NCI-H1105 treated with DMSO at 0.1 percent for 48 hours (cell line): Measurements from ENCODE around the gene CRYBA1.
"Not testable (repeated sequence)": the region's sequence is repeated elsewhere in the genome, so short reads cannot be mapped to it uniquely, and the experiment has no call there.

Experiments
- DNase-seq: peaks from one replicate; lab custom pipeline; 2025; lab: John Stamatoyannopoulos, UW

Gene CRYBA1

GRCh38 chr17:29238133-29238850, 8.4 kb upstream of the CRYBA1 start:
- DNase-seq = no peak

- no peak for DNase-seq
Observed at GRCh38 chr17:29240477-29240876, 6.2 kb upstream of the CRYBA1 start.

DNA sequence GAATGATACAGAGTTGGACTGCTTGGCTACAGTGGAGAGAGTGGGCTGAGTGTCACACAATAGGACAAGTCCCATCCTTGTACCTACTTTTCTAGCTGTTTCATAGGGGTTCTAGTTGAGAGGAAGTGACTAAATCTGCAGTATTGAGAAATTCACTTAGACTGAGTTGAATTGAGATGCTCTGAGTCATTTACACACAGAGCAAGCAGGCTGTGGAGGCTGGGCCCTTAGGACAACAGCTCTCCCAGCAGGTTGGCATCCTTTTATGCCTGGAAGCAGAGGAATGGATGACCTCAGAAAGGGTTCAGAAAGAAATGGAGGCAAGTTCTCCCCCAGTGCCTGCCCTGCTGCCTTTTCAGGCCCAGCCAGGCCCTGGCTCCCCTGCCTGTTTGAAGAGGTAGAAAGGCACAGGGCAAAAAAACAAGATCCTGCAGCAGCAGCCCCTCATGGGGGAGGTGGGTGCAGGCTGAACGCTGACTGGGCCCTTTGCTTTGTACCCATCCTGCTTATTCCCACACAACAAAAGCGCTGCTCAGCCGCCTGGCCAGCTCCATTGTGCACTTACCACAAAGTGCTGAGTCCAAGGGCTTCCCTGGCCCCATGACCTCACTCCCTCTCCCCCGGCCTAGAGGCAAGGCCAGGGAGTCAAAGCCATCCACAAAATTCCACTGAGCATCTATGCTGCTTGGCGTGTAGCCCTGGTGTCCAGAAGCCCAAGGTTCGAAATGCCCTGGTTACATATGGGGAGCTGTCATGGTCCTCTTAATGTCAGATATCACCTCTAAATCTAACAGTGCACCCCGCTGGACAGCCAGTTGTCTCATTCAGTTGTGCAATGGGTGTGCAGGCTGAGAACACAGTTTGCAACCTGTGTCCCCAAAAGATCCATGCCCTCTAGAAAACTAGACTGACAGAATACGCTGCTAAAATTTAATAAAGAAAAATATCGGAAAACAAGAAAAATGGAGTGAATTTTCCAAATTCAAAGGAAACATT, 5.4 kb upstream of the CRYBA1 start:
- DNase-seq = no peak

DNA sequence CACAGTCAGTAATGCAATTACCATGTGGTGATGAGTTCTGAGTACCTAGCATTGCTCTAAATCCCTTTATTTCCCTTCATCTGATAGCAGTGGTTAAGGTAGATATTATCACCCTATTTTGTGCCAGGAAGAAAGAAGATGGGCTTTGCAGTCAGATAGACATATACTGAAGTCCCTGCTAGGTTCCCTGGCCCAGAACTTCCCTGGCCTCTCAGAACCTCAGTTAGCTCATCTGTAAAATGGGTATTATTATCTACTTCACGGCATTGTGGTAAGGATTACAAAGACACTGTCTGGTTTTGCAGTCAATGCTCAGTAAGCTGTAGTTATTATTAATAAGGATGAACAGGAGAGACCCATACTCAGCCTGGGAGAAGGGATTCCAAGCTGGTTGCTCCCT, 4.6 kb upstream of the CRYBA1 start:
- no peak for DNase-seq

- DNase-seq = no peak
Observed at GRCh38 chr17:29242790-29243189, 3.9 kb upstream of the CRYBA1 start.

DNA sequence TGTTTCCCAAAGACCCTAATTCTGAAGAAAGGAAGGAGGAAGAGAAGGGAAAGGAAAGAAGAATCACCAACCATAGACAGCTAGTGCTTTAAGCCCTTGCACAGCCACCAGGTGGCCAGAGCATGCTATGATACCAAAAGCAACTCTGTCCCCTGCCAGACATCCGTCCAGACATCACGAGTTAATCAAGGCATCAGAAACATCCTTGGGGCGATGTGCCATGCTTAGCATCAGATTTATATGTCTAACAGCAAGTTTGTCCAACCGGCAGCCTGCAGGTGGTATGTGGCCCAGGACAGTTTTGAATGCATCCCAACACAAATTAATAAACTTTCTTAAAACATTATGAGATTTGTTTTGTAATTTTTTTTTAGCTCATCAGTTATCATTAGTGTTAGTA, 2.9 kb upstream of the CRYBA1 start:
- DNase-seq = no peak

DNA sequence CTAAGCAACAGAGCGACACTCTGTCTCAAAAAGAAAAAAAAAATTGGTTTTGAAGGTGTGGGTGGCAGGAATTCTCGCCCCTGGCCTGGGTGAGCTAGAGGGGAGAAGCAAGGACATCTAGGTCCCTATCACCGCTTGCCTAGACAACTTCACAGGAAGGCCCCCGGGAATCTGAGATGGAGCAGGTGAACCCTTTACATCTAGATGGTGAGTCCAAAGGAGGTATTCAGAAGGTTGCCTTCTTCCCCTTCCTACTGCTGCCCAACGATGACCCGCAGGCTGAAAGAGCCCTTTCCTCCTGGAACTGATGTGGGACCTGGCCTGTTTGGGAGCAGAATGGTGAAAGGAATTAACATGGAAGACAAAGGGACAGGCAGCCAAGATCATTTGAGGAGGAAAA, 1.3 kb upstream of the CRYBA1 start:
- DNase-seq = no peak

- no peak for DNase-seq
Observed at GRCh38 chr17:29247219-29247618, 560 bp downstream of the CRYBA1 start.

DNA sequence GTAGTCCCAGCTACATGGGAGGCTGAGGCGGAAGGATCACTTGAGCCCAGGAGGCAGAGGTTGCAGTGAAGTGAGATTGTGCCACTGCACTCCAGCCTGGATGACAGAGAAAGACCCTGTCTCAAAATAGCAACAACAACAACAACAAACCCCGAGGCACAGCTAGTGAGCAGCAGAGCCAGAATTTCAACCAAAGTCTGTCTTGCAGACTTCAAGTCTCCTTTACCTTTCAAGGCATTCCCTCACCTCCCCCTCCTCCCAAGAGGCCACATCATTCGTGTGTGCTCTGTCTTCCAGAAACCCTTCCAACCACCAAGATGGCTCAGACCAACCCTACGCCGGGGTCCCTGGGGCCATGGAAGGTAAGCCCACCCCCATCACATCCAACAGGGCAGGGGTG, 2.2 kb downstream of the CRYBA1 start:
- DNase-seq = no peak

GRCh38 chr17:29250666-29251065, 4.0 kb downstream of the CRYBA1 start:
- no peak for DNase-seq

DNA sequence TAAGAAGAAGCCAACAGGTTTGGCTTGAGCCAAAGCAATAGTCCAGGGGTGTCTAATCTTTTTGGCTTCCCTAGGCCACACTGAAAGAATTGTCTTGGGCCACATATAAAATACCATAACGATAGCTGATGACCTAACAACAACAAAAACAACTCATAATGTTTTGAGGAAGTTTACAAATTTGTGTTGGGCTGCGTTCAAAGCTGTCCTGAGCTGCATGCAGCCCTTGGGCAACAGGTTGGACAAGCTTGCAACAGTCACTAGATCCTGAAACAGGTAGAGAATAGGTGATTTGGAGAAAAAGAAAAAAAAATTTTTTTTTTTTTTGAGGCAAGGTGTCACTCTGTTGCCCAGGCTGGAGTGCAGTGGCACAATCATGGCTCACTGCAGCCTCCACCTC, 4.5 kb downstream of the CRYBA1 start:
- no peak for DNase-seq

DNA sequence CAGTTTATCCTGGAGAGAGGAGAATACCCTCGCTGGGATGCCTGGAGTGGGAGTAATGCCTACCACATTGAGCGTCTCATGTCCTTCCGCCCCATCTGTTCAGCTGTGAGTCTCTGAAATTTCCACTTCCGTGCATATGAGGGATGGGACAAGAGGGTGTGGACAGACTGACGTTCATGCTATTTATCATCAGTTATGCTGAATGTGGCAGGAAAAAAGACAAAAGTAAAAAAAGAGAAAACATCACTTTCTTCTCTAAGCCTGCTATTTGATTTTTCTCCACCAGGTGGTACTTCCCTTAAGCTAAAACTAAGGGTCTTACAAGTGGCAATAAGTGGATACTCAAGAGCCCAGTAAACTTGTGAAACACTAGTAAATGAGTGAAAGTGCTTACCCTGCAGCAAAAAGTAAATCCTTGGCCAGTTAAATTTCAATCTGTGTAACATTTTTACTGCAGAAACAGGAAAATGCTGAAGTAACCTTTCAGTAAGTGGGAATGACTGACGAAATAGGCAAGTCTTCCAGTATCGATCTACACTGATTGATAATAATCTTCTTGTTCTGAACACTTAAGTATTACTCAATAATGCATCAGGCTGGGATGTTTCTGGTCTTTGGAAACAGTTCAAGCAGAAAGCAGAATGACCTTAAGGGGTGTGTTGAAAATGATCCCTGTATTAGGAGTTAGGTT, 5.6 kb downstream of the CRYBA1 start:
- peak; percentile 17 for DNase-seq

DNA sequence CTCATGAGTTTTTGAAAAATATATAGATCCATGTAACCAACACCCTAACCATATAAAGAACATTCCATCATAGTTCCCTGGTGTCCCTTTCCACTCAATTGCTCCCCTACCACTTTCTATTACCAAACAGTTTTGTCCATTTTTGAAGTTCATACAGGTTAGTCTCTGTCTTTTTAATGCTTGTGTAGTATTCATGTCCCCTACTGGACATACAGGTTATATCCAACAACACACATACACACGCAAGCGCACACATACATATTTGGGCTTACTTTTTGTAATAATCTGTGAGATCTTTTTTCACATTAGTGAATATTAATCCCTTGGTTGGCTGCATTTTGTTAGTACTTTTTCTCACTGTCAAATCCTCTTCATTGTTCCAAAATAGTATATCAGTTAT, 6.4 kb downstream of the CRYBA1 start:
- DNase-seq = no peak

DNA sequence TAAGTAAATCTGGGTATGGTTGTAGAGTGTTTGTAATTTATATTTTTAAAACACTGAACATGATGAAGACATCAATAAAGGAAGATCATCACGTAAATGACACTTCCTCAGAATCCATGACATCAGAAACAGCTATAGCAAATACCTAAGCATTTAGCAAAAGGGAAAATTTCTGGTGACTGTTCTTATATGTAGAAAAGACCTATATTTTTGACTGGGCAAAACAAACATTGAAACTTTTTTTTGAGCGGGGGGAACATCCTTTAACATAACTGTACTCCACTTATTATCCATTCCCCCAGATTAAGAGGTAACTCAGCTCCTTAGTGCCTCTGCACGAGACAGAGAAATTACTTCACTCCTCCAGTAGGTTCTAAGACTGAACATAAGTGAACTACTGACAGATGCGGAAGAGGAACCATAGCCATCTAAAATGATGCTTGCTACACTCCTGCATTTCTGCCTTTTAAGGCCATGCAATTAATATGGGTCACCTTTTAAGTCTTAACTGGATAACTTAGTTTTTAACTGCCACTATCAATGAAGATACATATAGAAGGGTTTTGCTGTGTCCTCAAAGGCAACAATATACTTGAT, 9.4 kb downstream of the CRYBA1 start:
- no peak for DNase-seq

DNA sequence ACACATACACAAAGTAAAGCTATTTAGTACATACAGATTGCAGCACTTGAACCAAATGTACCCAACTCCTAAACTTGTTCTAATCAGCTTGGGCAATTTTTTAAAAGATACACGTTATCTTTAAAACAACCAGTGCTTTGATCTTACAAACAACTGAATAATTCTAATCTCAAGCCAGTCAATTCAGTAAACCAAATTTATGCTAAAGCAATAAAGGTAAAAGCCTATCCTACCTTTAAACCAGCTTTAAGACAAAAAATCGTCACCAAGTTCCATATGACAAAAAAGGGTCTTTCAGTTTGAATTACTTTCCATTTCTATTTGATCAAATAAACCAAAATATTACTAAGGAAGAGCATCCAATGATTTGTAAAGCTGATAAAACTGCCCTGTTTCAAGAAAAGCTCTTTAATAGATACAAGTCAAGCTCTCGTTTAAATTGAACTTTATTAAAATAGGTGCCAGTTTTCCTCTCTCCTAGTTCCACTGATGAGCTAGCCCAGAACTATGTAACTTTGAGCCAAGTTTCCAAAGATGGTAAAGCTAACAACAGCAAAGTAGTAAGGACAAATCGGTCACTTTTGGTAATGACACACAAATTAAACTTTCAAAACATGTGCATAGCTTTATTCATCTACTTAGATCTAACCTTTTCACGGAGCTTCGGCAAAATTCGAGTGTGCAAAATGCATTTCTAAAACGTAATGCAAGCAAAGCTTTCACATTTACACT, 10.2 kb downstream of the CRYBA1 start:
- no peak for DNase-seq

GRCh38 chr17:29257756-29258155, 11.1 kb downstream of the CRYBA1 start:
- DNase-seq = no peak

DNA sequence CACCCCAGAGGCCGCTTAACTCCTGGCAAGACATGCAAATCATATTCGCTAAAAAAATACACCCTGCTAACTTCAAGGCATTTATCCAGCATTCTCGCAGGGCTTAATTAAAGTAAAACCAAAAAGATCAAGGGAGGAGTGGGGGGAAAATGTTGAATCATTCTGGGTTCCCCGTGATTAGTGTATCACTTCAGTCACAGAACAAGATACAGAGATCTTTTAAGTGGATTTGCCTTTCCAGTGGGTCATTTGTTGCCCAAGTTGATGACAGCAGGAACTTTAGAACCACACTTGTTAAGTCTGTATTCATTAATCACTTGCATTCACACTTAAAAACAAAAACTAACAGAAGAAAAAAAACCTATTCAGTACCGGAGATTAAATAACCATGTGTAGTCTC, 17.3 kb downstream of the CRYBA1 start:
- DNase-seq = no peak

DNA sequence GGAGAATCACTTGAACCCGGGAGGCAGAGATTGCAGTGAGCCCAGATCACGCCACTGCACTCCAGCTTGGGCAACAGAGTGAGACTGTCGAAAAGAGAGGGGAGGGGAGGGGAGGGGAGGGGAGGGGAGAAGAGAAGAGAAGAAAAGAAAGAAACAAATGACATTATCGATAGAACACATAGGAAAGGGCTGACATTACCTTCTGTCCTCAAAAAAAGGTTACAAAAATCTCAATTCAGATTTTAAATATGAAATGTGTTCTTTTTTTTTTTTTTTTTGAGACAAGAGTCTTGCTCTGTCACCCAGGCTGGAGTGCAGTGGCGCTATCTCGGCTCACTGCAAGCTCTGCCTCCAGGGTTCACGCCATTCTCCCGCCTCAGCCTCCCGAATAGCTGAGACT, 25.3 kb downstream of the CRYBA1 start:
- not testable (repeated sequence) for DNase-seq

DNA sequence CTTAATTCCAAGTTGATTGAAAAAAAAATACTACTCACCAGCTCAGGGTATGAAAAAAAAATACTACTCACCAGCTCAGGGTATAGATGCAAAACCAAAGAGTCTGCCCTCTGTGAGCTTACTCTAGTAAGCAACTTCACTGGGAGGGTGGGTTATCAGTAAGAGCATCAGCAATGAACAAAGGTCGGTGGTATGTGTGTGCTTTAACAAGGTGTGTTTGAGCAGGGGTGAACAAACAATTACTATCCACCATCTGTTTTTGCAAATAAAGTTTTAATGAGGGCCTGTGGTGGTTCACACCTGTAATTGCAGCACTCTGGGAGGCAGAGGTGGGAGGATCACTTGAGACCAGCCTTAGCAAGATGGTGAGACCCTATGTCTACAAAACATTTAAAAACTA, 27.3 kb downstream of the CRYBA1 start:
- no peak for DNase-seq

GRCh38 chr17:29278692-29279091, 32.0 kb downstream of the CRYBA1 start:
- DNase-seq = no peak

GRCh38 chr17:29279397-29280070, 32.9 kb downstream of the CRYBA1 start:
- no peak for DNase-seq
